ENCODE data around the gene OSBPL9.

DNA sequence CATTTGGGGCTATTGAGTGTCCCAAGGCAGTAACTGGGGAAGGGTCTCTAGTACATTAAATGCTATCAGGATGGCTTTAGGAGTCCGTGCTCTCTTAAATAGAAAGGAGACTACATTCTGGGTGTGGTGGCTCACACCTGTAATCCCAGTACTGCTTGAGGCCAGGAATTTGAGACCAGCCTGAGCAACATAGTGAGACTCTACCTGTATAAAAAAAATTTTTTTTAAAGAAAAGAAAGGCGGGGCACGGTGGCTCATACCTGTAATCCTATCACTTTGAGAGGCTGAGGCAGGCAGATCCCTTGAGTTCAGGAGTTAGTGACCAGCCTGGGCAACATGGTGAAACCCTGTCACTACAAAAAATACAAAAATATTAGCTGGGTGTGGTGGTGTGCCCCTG, 21.5 kb downstream of the OSBPL9 start:
- no peak for TF ChIP-seq POLR2AphosphoS5 (IDR thresholded peaks at IDR 0.05; ENCODE audit: low read depth, low read length)
- TF ChIP-seq POLR2A (IDR thresholded peaks at IDR 0.05; ENCODE audit: low read depth, low read length): no peak
- no peak for TF ChIP-seq TAF1 (IDR thresholded peaks at IDR 0.05; ENCODE audit: low read depth, low read length)
- TF ChIP-seq PAX5 (IDR thresholded peaks at IDR 0.05; ENCODE audit: insufficient read depth, low read length, severe bottlenecking): no peak
